B cell (primary cell): ENCODE measurements around the gene HMGCS1. TPM values are rescaled to one million over a fixed set of nuclear protein-coding genes. Genes with fewer than 3 reads are reported as not detected.

Source experiments
- ATAC-seq: fragments of 200-7000 bp; cut with Tn5 transposase; one replicate; pipeline ENCODE4 v1.10.0; 2021; ENCODE audit warnings: low read depth, mild to moderate bottlenecking, moderate number of reproducible peaks, moderate library complexity
- CTCF ChIA-PET: fragments of 350-600 bp; sonication (Branson Sonifier 250); formaldehyde crosslinking; loops from one replicate; lab custom pipeline; 2021; ENCODE audit warnings: antibody characterized with exemption, inconsistent platforms; lab: Charles Lee
- POLR2A ChIA-PET: fragments of 350-600 bp; sonication (Branson Sonifier 250); formaldehyde crosslinking; loops from one replicate; lab custom pipeline; 2021; ENCODE audit warnings: antibody characterized with exemption; lab: Charles Lee
- DNase-seq: peaks from one replicate; pipeline ENCODE4 v3.0.0; 2013
- H2AFZ ChIP-seq: 2 replicates; pipeline ENCODE4 v1.6.1; 2012; ENCODE audit warnings: mild to moderate bottlenecking, low read depth, low read length; ENCODE audit not compliant: insufficient read depth, poor library complexity, severe bottlenecking
- H3K27ac ChIP-seq, 2 donors: 1 replicate in 1 of 2; 2 replicates in 1 of 2; pipeline ENCODE4 v1.5.1; 2012 to 2013; ENCODE audit warnings: low read length in 2 of 2, mild to moderate bottlenecking in 2 of 2, moderate library complexity in 1 of 2
- H3K27me3 ChIP-seq, 4 experiments: fragments of 200-600 bp in 1 of 4; sonication (generic) in 1 of 4; replicated peaks in 1 of 4; 1 replicate in 2 of 4; 2 replicates in 2 of 4; pipeline versions ENCODE4 v1.6.1 to v1.7.0; 2013 to 2016; ENCODE audit warnings: low read length in 3 of 4, mild to moderate bottlenecking in 2 of 4, mixed read lengths in 1 of 4, moderate library complexity in 1 of 4; ENCODE audit not compliant: insufficient read depth in 4 of 4, control insufficient read depth in 3 of 4; ENCODE audit errors: control extremely low read depth in 1 of 4
- H3K36me3 ChIP-seq, 2 experiments: replicated peaks in 1 of 2; 1 replicate in 1 of 2; 2 replicates in 1 of 2; pipeline versions ENCODE4 v1.6.1 to v1.7.1; 2013; ENCODE audit warnings: low read length in 1 of 2; ENCODE audit not compliant: insufficient read depth in 2 of 2, control insufficient read depth in 1 of 2; ENCODE audit errors: control extremely low read depth in 1 of 2, extremely low read depth in 1 of 2
- H3K4me1 ChIP-seq, 2 donors: fragments of 200-600 bp in 1 of 2; sonication (generic) in 1 of 2; 1 replicate in 1 of 2; 2 replicates in 1 of 2; pipeline versions ENCODE4 v1.5.1 to v1.6.1; 2013 to 2017; ENCODE audit warnings: low read length in 2 of 2; ENCODE audit not compliant: control insufficient read depth in 2 of 2, insufficient read depth in 2 of 2
- H3K4me2 ChIP-seq: replicated peaks from 2 replicates; pipeline ENCODE3; 2012; ENCODE audit warnings: mild to moderate bottlenecking, low read depth, low read length; ENCODE audit not compliant: poor library complexity, severe bottlenecking
- H3K4me3 ChIP-seq, 5 experiments: fragments of 200-600 bp in 1 of 5; sonication (generic) in 1 of 5; 1 replicate in 3 of 5; 2 replicates in 2 of 5; pipeline versions ENCODE4 v1.5.1 to v1.7.0; 2011 to 2016; ENCODE audit warnings: low read length in 4 of 5, mild to moderate bottlenecking in 4 of 5, low read depth in 2 of 5, control low read depth in 1 of 5, moderate library complexity in 1 of 5; ENCODE audit not compliant: insufficient read depth in 1 of 5; ENCODE audit errors: control extremely low read depth in 1 of 5, extremely low read depth in 1 of 5
- H3K79me2 ChIP-seq: fragments of 200-600 bp; sonication (generic); one replicate; pipeline ENCODE4 v1.6.0; 2016; ENCODE audit warnings: low read length; ENCODE audit not compliant: control insufficient read depth, insufficient read depth
- H3K9ac ChIP-seq: fragments of 200-600 bp; sonication (generic); 2 replicates; pipeline ENCODE4 v1.6.1; 2017; ENCODE audit warnings: mild to moderate bottlenecking, low read length, moderate library complexity
- H3K9me3 ChIP-seq, 3 donors: one replicate each; pipeline versions ENCODE4 v1.6.1 to v1.7.1; 2013; ENCODE audit warnings: low read length in 2 of 3; ENCODE audit not compliant: control insufficient read depth in 2 of 3, insufficient read depth in 1 of 3; ENCODE audit errors: control extremely low read depth in 1 of 3
- H4K20me1 ChIP-seq: 2 replicates; pipeline ENCODE4 v1.6.0; 2012; ENCODE audit warnings: mild to moderate bottlenecking, low read length; ENCODE audit not compliant: insufficient read depth, control insufficient read depth, poor library complexity, severe bottlenecking
- H3K27ac Mint-ChIP-seq: one replicate; pipeline ENCODE4 v1.8.0; 2021; ENCODE audit warnings: mixed read lengths
- H3K27me3 Mint-ChIP-seq: one replicate; pipeline ENCODE4 v1.8.0; 2021; ENCODE audit warnings: mixed read lengths
- H3K4me1 Mint-ChIP-seq: one replicate; pipeline ENCODE4 v1.8.0; 2021; ENCODE audit warnings: mixed read lengths
- H3K4me3 Mint-ChIP-seq: one replicate; pipeline ENCODE4 v1.8.0; 2021; ENCODE audit warnings: mixed read lengths
- H3K9me3 Mint-ChIP-seq: one replicate; pipeline ENCODE4 v1.8.0; 2022; ENCODE audit warnings: mixed read lengths; ENCODE audit not compliant: insufficient read depth
- EZH2 ChIP-seq: IDR thresholded peaks from 2 replicates; pipeline ENCODE4 v1.6.1; 2012; ENCODE audit warnings: borderline replicate concordance, low read depth, mild to moderate bottlenecking, moderate library complexity, low read length; ENCODE audit not compliant: insufficient read depth, poor library complexity, severe bottlenecking
- WGBS: methylation state at CpG from one replicate; pipeline ENCODE4 v1.1.5; 2013; ENCODE audit warnings: missing lambda C conversion rate; ENCODE audit not compliant: insufficient coverage; 5-methylcytosine and 5-hydroxymethylcytosine counted together
- intact Hi-C: fragments of 100-400 bp; cut with micrococcal nuclease; formaldehyde crosslinking; loops from one replicate; pipeline ENCODE4 v1.10.0; 2022
- polyA plus RNA-seq: library from polyadenylated mRNA; depleted of rRNA; stranded (reverse); fragments of >200 nt; gene quantifications from 2 replicates; pipeline ENCODE4 v1.2.3, GENCODE V29; 2012
- total RNA-seq, 2 donors: library from RNA; stranded (reverse); fragments of 120-200 nt in 1 of 2; gene quantifications; 1 replicate in 1 of 2; 2 replicates in 1 of 2; pipeline versions ENCODE4 v1.2.3 to v1.2.4, GENCODE V29; 2013 to 2022
- TF ChIP-seq, protein P1 (sequence below): fragments of 200-600 bp; IDR thresholded peaks from one replicate; pipeline ENCODE4 v1.8.0; 2022; ENCODE audit warnings: antibody characterized with exemption, mild to moderate bottlenecking

Gene HMGCS1
- total and polyA plus RNA-seq, 2 donors (not counting 1 experiment from before 2014, with no cell fraction given), result 16.3 to 68.7 TPM

DNA sequence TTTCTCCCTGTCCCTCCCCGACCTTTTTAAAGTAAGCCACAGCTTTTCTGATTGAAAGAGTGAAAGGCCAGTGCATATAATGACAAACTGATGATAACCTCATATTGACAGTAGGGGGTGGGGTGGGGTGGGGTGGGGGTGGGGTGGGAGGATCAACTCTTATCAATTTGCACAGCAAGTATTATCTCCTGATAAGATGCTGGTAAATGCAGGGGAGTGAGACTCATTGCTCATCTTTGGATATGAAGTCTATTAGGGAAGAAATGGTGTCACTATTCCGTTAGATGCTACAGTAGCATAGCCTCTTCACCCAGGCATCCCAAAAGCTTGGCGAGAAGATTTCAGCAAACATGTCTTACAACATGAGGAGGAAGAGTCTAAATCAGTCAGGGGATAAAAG is 38.9 kb upstream of the HMGCS1 start:
- Histone ChIP-seq H3K36me3 (no peaks in the 10 kb centered on the region), H3K27ac (no peak overlapping the region), H3K79me2 (no peaks in the 10 kb centered on the region), H3K27me3 (no peaks in the 10 kb centered on the region), H3K4me2 (no peak overlapping the region), H4K20me1 (no peaks in the 10 kb centered on the region), H3K4me3 (no peak overlapping the region), H3K9ac (no peak overlapping the region), H2AFZ (no peak overlapping the region), H3K9me3 (no peaks in the 10 kb centered on the region), H3K4me1 (no peaks in the 10 kb centered on the region)
- Mint-ChIP-seq H3K4me3 (no peak overlapping the region), H3K4me1 (no peaks in the 10 kb centered on the region), H3K9me3 (no peaks in the 10 kb centered on the region), H3K27me3 (no peaks in the 10 kb centered on the region), H3K27ac (no peak overlapping the region)
- ChIA-PET CTCF (no interaction called here), POLR2A (no interaction called here)
- no CpG with 5 or more reads among the region's 3 CpGs for WGBS
- TF ChIP-seq, protein P1, sequence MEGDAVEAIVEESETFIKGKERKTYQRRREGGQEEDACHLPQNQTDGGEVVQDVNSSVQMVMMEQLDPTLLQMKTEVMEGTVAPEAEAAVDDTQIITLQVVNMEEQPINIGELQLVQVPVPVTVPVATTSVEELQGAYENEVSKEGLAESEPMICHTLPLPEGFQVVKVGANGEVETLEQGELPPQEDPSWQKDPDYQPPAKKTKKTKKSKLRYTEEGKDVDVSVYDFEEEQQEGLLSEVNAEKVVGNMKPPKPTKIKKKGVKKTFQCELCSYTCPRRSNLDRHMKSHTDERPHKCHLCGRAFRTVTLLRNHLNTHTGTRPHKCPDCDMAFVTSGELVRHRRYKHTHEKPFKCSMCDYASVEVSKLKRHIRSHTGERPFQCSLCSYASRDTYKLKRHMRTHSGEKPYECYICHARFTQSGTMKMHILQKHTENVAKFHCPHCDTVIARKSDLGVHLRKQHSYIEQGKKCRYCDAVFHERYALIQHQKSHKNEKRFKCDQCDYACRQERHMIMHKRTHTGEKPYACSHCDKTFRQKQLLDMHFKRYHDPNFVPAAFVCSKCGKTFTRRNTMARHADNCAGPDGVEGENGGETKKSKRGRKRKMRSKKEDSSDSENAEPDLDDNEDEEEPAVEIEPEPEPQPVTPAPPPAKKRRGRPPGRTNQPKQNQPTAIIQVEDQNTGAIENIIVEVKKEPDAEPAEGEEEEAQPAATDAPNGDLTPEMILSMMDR, result no peak
- no peak for TF ChIP-seq EZH2
- intact Hi-C loops, result no loop called here
- no peak for DNase-seq
- ATAC-seq, result no peak

DNA sequence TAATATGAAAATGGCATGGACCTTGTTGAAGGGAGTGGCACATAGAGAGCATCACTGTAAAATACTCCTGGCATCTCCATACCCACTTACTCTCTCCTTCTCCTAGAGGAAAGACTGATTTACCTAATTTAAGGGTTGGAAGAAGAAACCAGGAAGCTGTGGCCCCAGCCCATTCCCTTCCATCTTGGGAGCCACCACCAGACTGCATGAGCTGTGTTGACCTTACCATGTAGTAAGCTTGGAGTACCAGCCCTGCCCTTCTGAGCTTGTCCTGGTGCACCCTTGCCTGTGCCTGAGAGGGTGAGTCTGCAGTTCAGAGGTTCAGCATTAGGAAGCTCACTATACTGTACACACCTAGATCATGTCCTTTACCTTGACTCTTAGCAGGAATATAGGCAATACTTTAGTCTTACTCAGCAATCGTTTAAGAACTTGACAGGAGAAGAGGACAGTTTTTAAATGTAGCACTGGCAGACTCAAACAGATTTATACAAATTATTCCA is 35.7 kb upstream of the HMGCS1 start:
- no peak for ATAC-seq
- H3K27ac ChIP-seq, result no peak overlapping the region
- no peak for TF ChIP-seq EZH2
- H3K4me1 ChIP-seq, result no peaks in the 10 kb centered on the region
- H3K27me3 ChIP-seq, result no peaks in the 10 kb centered on the region
- H4K20me1 ChIP-seq, result no peaks in the 10 kb centered on the region
- Mint-ChIP-seq H3K27ac (no peak overlapping the region), H3K9me3 (no peaks in the 10 kb centered on the region), H3K4me1 (no peaks in the 10 kb centered on the region), H3K4me3 (no peak overlapping the region), H3K27me3 (no peaks in the 10 kb centered on the region)
- H3K4me3 ChIP-seq, result no peak overlapping the region
- no peaks in the 10 kb centered on the region for H3K36me3 ChIP-seq
- POLR2A ChIA-PET, result no interaction called here
- H3K9ac ChIP-seq, result no peak overlapping the region
- no peak for DNase-seq
- intact Hi-C loops, result no loop called here
- no peaks in the 10 kb centered on the region for H3K79me2 ChIP-seq
- no peak overlapping the region for H3K4me2 ChIP-seq
- no CpG with 5 or more reads among the region's 1 CpG for WGBS
- no peak overlapping the region for H2AFZ ChIP-seq
- CTCF ChIA-PET, result no interaction called here
- H3K9me3 ChIP-seq, result no peaks in the 10 kb centered on the region
